Neutrophil (primary cell): ENCODE results near the gene SDK2.

Experiments
- H3K27ac ChIP-seq: fragments of 200-600 bp; sonication (generic); 2 replicates; pipeline ENCODE4 v1.5.1; 2016; ENCODE audit warnings: mild to moderate bottlenecking, moderate library complexity
- H3K27me3 ChIP-seq: fragments of 200-600 bp; sonication (generic); 2 replicates; pipeline ENCODE4 v1.6.0; 2016; ENCODE audit warnings: mild to moderate bottlenecking
- H3K36me3 ChIP-seq: fragments of 200-600 bp; sonication (generic); 2 replicates; pipeline ENCODE4 v1.5.1; 2017
- H3K4me1 ChIP-seq, 2 experiments: fragments of 200-600 bp in 1 of 2; sonication (generic) in 1 of 2; 1 replicate in 1 of 2; 2 replicates in 1 of 2; pipeline versions ENCODE4 v1.5.1 to v1.6.1; 2013 to 2016; ENCODE audit warnings: low read depth in 1 of 2, low read length in 1 of 2, mild to moderate bottlenecking in 1 of 2, moderate library complexity in 1 of 2; ENCODE audit not compliant: control insufficient read depth in 1 of 2, insufficient read depth in 1 of 2
- H3K4me3 ChIP-seq, 2 experiments: fragments of 200-600 bp in 1 of 2; sonication (generic) in 1 of 2; 1 replicate in 1 of 2; 2 replicates in 1 of 2; pipeline ENCODE4 v1.5.1; 2013 to 2016; ENCODE audit warnings: low read depth in 1 of 2, low read length in 1 of 2, mild to moderate bottlenecking in 1 of 2, moderate library complexity in 1 of 2
- H3K9me3 ChIP-seq: fragments of 200-600 bp; sonication (generic); 2 replicates; pipeline ENCODE4 v1.5.1; 2016
- CTCF ChIP-seq: fragments of 200-600 bp; sonication (generic); IDR thresholded peaks from 2 replicates; pipeline ENCODE4 v1.5.1; 2016; ENCODE audit warnings: antibody characterized with exemption

Gene SDK2

DNA sequence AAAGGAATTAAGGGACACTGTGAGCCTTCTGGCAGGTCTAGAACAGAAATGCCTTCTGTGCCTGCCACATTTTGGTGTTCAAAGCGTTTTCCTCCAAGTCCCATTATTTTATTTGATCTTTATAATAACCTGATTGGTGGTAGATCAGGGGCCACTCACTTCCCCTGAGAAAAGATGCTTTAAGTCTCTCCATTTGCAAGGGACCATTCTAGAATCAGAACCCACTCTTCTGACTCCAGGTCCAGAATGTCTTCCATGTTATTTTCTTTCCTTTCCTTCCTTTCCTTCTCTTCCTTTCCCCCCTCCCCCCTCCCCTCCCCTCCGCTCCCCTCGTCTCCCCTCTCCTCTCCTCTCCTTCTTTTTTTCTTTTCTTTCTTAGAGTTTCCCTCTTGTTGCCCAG lies 313.2 kb downstream of the SDK2 start:
- H3K9me3 ChIP-seq = no peaks in the 10 kb centered on the region
- H3K27me3 ChIP-seq = no peaks in the 10 kb centered on the region
- H3K36me3 ChIP-seq = no peaks in the 10 kb centered on the region
- no peak overlapping the region for H3K4me3 ChIP-seq
- TF ChIP-seq CTCF = no peak
- H3K4me1 ChIP-seq = peaks cover 0 to 12% of the 10 kb centered on the region in 2 experiments
- H3K27ac ChIP-seq = no peak overlapping the region

DNA sequence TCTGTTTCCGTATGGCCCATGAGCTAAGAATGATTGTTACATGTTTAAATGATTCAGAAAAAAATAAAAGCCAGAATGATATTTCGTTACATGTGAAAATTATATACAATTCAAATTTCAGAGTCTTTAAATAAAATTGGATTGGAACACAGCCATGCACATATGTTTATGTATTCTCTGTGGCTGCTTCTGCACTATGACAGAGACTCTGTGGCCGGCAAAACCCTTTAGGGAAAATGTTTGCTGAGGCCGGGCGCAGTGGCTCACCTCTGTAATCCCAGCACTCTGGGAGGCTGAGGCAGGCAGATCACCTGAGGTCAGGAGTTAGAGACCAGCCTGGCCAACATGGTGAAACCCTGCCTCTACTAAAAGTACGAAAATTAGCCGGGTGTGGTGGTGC lies 316.6 kb downstream of the SDK2 start:
- Histone ChIP-seq H3K4me1 (no peaks in the 10 kb centered on the region), H3K27me3 (peaks cover 15% of the 10 kb centered on the region), H3K4me3 (no peak overlapping the region), H3K36me3 (no peaks in the 10 kb centered on the region), H3K27ac (no peak overlapping the region), H3K9me3 (no peaks in the 10 kb centered on the region)
- TF ChIP-seq CTCF = no peak

GRCh38 chr17:73325527-73325842 lies 318.8 kb downstream of the SDK2 start:
- no peaks in the 10 kb centered on the region for H3K36me3 ChIP-seq
- H3K4me3 ChIP-seq = no peak overlapping the region
- peaks cover 15% of the 10 kb centered on the region for H3K27me3 ChIP-seq
- no peak overlapping the region for H3K27ac ChIP-seq
- H3K4me1 ChIP-seq = no peaks in the 10 kb centered on the region
- no peaks in the 10 kb centered on the region for H3K9me3 ChIP-seq
- TF ChIP-seq CTCF = no peak

DNA sequence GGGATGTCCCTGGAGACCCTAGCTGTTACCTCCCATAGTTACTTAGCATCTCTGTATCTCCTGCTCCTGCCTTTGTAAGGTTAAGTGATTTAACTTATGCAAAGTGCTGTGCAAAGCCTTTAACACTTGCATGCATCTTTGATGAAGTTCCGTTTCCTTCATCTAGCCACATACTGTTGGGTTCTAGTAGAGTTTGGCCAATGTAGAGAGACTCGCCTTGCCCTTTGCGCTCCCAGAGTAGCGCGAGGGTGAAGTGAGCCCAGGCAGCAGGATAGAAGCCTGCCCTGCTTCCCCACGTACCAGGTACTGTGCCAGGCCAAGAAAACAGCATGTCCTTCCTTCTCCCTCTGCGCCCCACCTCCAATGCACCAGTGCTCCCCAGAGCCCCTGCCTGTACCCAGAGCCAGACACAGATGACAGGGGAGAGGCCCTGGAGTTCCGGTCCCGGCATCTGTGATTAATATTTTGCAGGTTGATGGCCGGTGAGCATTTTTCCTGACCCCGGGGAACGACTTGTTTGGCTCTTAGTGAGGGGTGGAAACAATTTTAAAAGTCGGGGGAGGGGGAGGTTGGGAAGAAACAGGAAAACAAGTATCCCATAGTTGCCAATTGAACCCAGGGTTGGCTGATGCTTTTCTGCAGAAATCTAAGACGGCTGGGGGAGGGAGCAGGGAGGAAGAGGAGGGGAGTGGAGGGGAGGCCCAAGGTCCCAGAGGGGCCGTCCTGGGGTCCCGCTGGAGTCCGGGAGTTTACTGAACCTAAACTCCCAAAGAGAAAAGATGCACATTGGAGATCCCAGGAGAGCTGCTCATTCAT lies 319.3 kb downstream of the SDK2 start:
- peaks cover 15% of the 10 kb centered on the region for H3K27me3 ChIP-seq
- no peak for TF ChIP-seq CTCF
- H3K9me3 ChIP-seq = no peaks in the 10 kb centered on the region
- H3K27ac ChIP-seq = no peak overlapping the region
- H3K4me1 ChIP-seq = no peaks in the 10 kb centered on the region
- H3K4me3 ChIP-seq = no peak overlapping the region
- no peaks in the 10 kb centered on the region for H3K36me3 ChIP-seq

GRCh38 chr17:73324160-73324475 lies 320.1 kb downstream of the SDK2 start:
- Histone ChIP-seq H3K4me1 (no peaks in the 10 kb centered on the region), H3K27ac (no peak overlapping the region), H3K9me3 (no peaks in the 10 kb centered on the region), H3K36me3 (no peaks in the 10 kb centered on the region), H3K4me3 (no peak overlapping the region), H3K27me3 (peaks cover 15% of the 10 kb centered on the region)
- no peak for TF ChIP-seq CTCF
